Esophagus (tissue), 2 donors: ENCODE data around the gene B4GALT1. TPM values are rescaled to one million over a fixed set of nuclear protein-coding genes. Genes with fewer than 3 reads are reported as not detected.

Experiments
- H3K27ac ChIP-seq, 2 donors: one replicate each; pipeline ENCODE4 v1.5.1; 2013; ENCODE audit warnings: low read depth in 2 of 2, mild to moderate bottlenecking in 2 of 2, inconsistent platforms in 1 of 2, low read length in 1 of 2, moderate library complexity in 1 of 2
- H3K27me3 ChIP-seq, 2 donors: one replicate each; pipeline ENCODE4 v1.6.1; 2013; ENCODE audit warnings: low read length in 2 of 2, control low read depth in 1 of 2, mild to moderate bottlenecking in 1 of 2; ENCODE audit not compliant: insufficient read depth in 2 of 2, control insufficient read depth in 1 of 2
- H3K36me3 ChIP-seq, 2 donors: one replicate each; pipeline ENCODE4 v1.6.1; 2013; ENCODE audit warnings: low read length in 1 of 2; ENCODE audit not compliant: control insufficient read depth in 2 of 2, insufficient read depth in 2 of 2
- H3K4me1 ChIP-seq, 2 donors: one replicate each; pipeline ENCODE4 v1.6.1; 2013; ENCODE audit warnings: low read length in 1 of 2; ENCODE audit not compliant: control insufficient read depth in 2 of 2, insufficient read depth in 2 of 2
- H3K4me3 ChIP-seq, 2 donors: one replicate each; pipeline ENCODE4 v1.5.1; 2013; ENCODE audit warnings: low read length in 2 of 2, mild to moderate bottlenecking in 2 of 2, low read depth in 1 of 2, moderate library complexity in 1 of 2
- H3K9me3 ChIP-seq, 2 donors: one replicate each; pipeline ENCODE4 v1.6.1; 2013; ENCODE audit warnings: mild to moderate bottlenecking in 2 of 2, low read depth in 1 of 2, low read length in 1 of 2, moderate library complexity in 1 of 2; ENCODE audit not compliant: control insufficient read depth in 2 of 2, insufficient read depth in 1 of 2
- WGBS, 2 donors: extraction: QIAGEN DNeasy Blood & Tissue Kit; methylation state at CpG; one replicate each; pipeline ENCODE4 v1.1.7; 2013; 5-methylcytosine and 5-hydroxymethylcytosine counted together
- polyA plus RNA-seq, 2 donors: library from polyadenylated mRNA; stranded (reverse); fragments of 200-250 nt; gene quantifications; one replicate each; pipeline ENCODE4 v1.2.3, GENCODE V29; 2013
- donor health status: healthy with polysubstance abuse.
- donor health status: Bipolar disorder and iron deficiency.

B4GALT1 gene
- polyA plus RNA-seq, 2 donors = 26.0 to 29.2 TPM

GRCh38 chr9:33106827-33107621 lies 60.1 kb downstream of the B4GALT1 start:
- H3K4me3 ChIP-seq = no peak overlapping the region
- H3K36me3 ChIP-seq = peaks cover 3 to 6% of the 10 kb centered on the region in 2 donors
- peak overlapping the region; percentile 65 to 94 for H3K27ac ChIP-seq
- no peaks in the 10 kb centered on the region for H3K27me3 ChIP-seq
- WGBS, 2 donors = 32 to 48% methylated on average over 10 of the region's 10 CpGs
- peaks cover 2 to 13% of the 10 kb centered on the region in 2 donors for H3K4me1 ChIP-seq
- no peaks in the 10 kb centered on the region for H3K9me3 ChIP-seq

- 64 to 77% methylated on average over 4 of the region's 4 CpGs for WGBS, 2 donors
- H3K27ac ChIP-seq = peak overlapping the region; percentile 65 to 94
- H3K27me3 ChIP-seq = no peaks in the 10 kb centered on the region
- peaks cover 2 to 14% of the 10 kb centered on the region in 2 donors for H3K4me1 ChIP-seq
- H3K4me3 ChIP-seq = no peak overlapping the region
- peaks cover under 1 to 2% of the 10 kb centered on the region in 2 donors for H3K36me3 ChIP-seq
- no peaks in the 10 kb centered on the region for H3K9me3 ChIP-seq
Measured at GRCh38 chr9:33106372-33106771, 60.8 kb downstream of the B4GALT1 start.

- H3K27me3 ChIP-seq = no peaks in the 10 kb centered on the region
- 87 to 91% methylated on average over 1 of the region's 1 CpG for WGBS, 2 donors
- peak overlapping the region; percentile 65 to 94 for H3K27ac ChIP-seq
- H3K9me3 ChIP-seq = no peaks in the 10 kb centered on the region
- no peak overlapping the region for H3K4me3 ChIP-seq
- H3K36me3 ChIP-seq = peaks cover 0 to 2% of the 10 kb centered on the region in 2 donors
- peaks cover 2 to 17% of the 10 kb centered on the region in 2 donors for H3K4me1 ChIP-seq
Measured at GRCh38 chr9:33105959-33106358, 61.2 kb downstream of the B4GALT1 start.

GRCh38 chr9:33105504-33105903 lies 61.6 kb downstream of the B4GALT1 start:
- Histone ChIP-seq H3K36me3 (no peaks in the 10 kb centered on the region), H3K27me3 (no peaks in the 10 kb centered on the region), H3K27ac (no peak overlapping the region), H3K4me1 (peaks cover 2 to 17% of the 10 kb centered on the region in 2 donors), H3K9me3 (no peaks in the 10 kb centered on the region), H3K4me3 (no peak overlapping the region)
- WGBS, 2 donors = 84 to 87% methylated on average over 5 of the region's 5 CpGs

GRCh38 chr9:33104401-33104800 lies 62.7 kb downstream of the B4GALT1 start:
- no peak overlapping the region for H3K4me3 ChIP-seq
- peaks cover 2 to 17% of the 10 kb centered on the region in 2 donors for H3K4me1 ChIP-seq
- no peaks in the 10 kb centered on the region for H3K27me3 ChIP-seq
- H3K9me3 ChIP-seq = no peaks in the 10 kb centered on the region
- no peak overlapping the region for H3K27ac ChIP-seq
- H3K36me3 ChIP-seq = no peaks in the 10 kb centered on the region
- WGBS, 2 donors = 89 to 95% methylated on average over 7 of the region's 7 CpGs

- H3K4me1 ChIP-seq = peaks cover 2 to 17% of the 10 kb centered on the region in 2 donors
- H3K4me3 ChIP-seq = no peak overlapping the region
- no peaks in the 10 kb centered on the region for H3K36me3 ChIP-seq
- 78 to 82% methylated on average over 8 of the region's 8 CpGs for WGBS, 2 donors
- no peak overlapping the region for H3K27ac ChIP-seq
- H3K9me3 ChIP-seq = no peaks in the 10 kb centered on the region
- no peaks in the 10 kb centered on the region for H3K27me3 ChIP-seq
Measured at GRCh38 chr9:33103501-33104281, 63.4 kb downstream of the B4GALT1 start.

- Histone ChIP-seq H3K9me3 (no peaks in the 10 kb centered on the region), H3K4me1 (peaks cover 2 to 17% of the 10 kb centered on the region in 2 donors), H3K4me3 (no peak overlapping the region), H3K27me3 (no peaks in the 10 kb centered on the region), H3K36me3 (no peaks in the 10 kb centered on the region), H3K27ac (peak overlapping the region in 1 of 2 donors; percentile 76)
- 94 to 95% methylated on average over 13 of the region's 13 CpGs for WGBS, 2 donors
Measured at GRCh38 chr9:33102551-33103210, 64.5 kb downstream of the B4GALT1 start.

GRCh38 chr9:33101104-33101951 lies 65.8 kb downstream of the B4GALT1 start:
- Histone ChIP-seq H3K4me3 (no peak overlapping the region), H3K27ac (peak overlapping the region; percentile 60 to 76), H3K9me3 (no peaks in the 10 kb centered on the region), H3K36me3 (no peaks in the 10 kb centered on the region), H3K4me1 (peaks cover 0 to 5% of the 10 kb centered on the region in 2 donors), H3K27me3 (no peaks in the 10 kb centered on the region)
- WGBS, 2 donors = 55 to 63% methylated on average over 10 of the region's 10 CpGs

GRCh38 chr9:33099754-33100153 lies 67.4 kb downstream of the B4GALT1 start:
- Histone ChIP-seq H3K27ac (no peak overlapping the region), H3K36me3 (no peaks in the 10 kb centered on the region), H3K4me3 (no peak overlapping the region), H3K27me3 (no peaks in the 10 kb centered on the region), H3K4me1 (peaks cover 0 to 3% of the 10 kb centered on the region in 2 donors), H3K9me3 (no peaks in the 10 kb centered on the region)
- 90 to 100% methylated on average over 2 of the region's 2 CpGs for WGBS, 2 donors
